Measurements from ENCODE around the gene VDR. TPM values are rescaled to one million over a fixed set of nuclear protein-coding genes. Genes with fewer than 3 reads are reported as not detected.
"Not testable (repeated sequence)": the region's sequence is repeated elsewhere in the genome, so short reads cannot be mapped to it uniquely, and the experiment has no call there.

The VDR gene
- polyA plus RNA-seq, 6 donors from 2014 or later: 0.05 to 0.44 TPM; not detected in 4

DNA sequence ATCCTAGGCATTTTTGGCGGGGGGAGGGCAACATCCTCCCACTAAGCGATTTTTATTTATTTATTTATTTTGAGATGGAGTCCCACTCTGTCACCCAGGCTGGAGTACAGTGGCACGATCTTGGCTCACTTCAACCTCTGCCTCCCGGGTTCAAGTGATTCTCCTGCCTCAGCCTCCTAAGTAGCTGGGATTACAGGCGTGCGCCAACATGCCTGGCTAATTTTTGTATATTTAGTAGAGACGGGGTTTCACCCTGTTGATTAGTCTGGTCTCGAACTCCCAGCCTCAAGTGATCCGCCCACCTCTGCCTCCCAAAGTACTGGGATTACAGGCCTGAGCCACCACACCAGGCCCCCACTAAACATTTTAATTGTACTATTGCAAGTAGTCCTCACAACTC lies 95.3 kb downstream of the VDR start:
- Mint-ChIP-seq H3K27ac (peak overlapping the region; percentile 38 to 99 (median 89)), H3K4me1 (peaks cover 71 to 99% (median 94%) of the 10 kb centered on the region in 3 donors), H3K4me3 (peak overlapping the region in 6 of 8 donors; percentile 22 to 96 (median 89))
- not testable (repeated sequence) for H3K9me3 Mint-ChIP-seq; H3K36me3 Mint-ChIP-seq; ATAC-seq (ENCODE audit: low read depth in 2 of 2); DNase-seq; H3K27me3 Mint-ChIP-seq

DNA sequence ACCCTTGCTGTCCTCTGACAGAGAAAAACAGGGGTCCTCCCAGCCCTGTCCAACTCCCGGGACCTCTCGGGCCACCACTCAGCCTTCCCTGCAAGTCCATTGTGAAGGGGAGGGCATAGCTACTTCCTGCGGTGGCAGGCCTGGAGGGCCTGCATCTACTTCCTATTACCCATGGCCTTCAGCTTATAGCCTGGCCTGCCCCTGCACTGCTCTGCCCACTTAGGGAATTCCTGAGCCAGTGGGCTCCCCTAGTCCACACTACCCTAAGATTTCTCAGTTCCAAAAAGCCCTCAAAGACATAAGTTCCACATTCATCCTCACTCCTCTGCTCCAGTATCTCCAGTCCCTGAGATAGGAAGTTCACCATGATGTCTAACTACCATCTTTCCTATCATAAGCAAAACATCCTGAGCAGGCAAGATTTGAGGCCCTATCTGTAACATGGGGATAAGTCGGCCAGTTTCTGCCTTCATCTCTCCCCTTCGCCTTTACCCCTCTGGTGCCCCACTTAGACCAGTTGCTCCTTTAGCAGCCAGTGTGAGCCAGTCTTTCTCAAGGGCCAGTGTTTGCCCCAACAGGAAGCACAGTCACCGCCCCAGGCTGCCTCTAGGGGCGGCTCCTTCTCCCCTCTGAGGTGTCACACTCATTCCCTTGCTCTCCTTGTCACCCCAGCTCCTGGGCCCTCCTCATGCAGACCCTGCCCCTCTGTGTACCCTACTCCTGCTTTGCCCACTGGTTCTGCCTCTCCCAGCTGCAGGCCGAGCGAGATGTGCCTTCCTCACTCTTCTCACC lies 96.0 kb downstream of the VDR start:
- ATAC-seq (ENCODE audit: low read depth in 2 of 2) (no peak), DNase-seq (no peak)
- peak overlapping the region; percentile 75 to 90 (median 84) for H3K4me3 Mint-ChIP-seq

DNA sequence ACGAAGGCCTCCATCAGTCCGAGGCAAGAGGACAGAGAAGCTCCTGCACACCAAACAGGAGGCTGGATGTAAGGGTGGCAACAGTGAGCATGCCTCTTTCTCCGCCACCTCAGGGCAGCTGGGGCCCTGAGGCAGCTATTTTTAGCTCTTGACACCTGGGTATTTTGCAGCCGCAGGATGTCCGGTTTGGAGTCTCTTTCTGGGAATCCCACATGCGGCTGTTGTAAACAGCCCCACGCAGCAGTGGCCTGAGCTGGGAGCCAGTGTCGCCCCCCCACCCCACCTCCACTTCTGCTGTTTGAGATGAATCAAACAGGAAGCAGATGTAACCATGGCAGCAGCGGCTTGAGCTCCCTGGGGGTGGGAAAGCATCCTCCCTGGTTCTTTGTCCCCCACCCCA lies 96.7 kb downstream of the VDR start:
- Mint-ChIP-seq H3K4me3 (peak overlapping the region; percentile 75 to 90 (median 84)), H3K27me3 (no peaks in the 10 kb centered on the region)
- peak; percentile 74 for DNase-seq

More for the DNA sequence above, 96.0 kb downstream of the VDR start:
- Mint-ChIP-seq H3K4me1 (peaks cover 68 to 99% (median 94%) of the 10 kb centered on the region in 3 donors), H3K36me3 (no peaks in the 10 kb centered on the region), H3K9me3 (no peaks in the 10 kb centered on the region), H3K27ac (peak overlapping the region; percentile 96 to 99 (median 98)), H3K27me3 (no peaks in the 10 kb centered on the region)

DNA sequence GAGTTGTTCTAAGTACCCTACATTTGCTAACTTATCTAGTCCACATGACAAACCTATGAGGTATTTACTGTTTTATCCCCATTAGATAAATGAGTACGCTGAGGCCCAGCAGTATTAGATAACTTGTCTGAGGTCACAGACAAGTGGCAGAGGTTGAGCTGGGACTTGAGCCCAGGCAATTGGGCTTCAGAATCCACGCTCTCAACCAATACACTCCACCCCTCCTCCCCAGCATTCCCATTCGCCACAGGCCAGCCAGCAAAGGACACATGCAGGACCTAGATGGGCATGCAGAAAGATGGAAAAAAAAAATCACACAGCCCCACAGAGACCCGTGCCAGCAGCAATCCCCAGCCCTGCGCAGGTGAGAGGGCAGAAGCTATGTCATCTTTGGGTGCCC lies 97.5 kb downstream of the VDR start:
- DNase-seq (no peak), ATAC-seq (ENCODE audit: low read depth in 2 of 2) (no peak)
- Mint-ChIP-seq H3K4me1 (peaks cover 75 to 99% (median 98%) of the 10 kb centered on the region in 3 donors), H3K27ac (peak overlapping the region; percentile 96 to 99 (median 98)), H3K4me3 (peak overlapping the region in 6 of 8 donors; percentile 76 to 90 (median 84)), H3K36me3 (no peaks in the 10 kb centered on the region), H3K9me3 (no peaks in the 10 kb centered on the region), H3K27me3 (no peaks in the 10 kb centered on the region)

More for the DNA sequence above, 96.7 kb downstream of the VDR start:
- peaks cover 68 to 99% (median 94%) of the 10 kb centered on the region in 3 donors for H3K4me1 Mint-ChIP-seq
- no peaks in the 10 kb centered on the region for H3K36me3 Mint-ChIP-seq
- peak overlapping the region; percentile 96 to 99 (median 98) for H3K27ac Mint-ChIP-seq
- no peaks in the 10 kb centered on the region for H3K9me3 Mint-ChIP-seq
- ATAC-seq (ENCODE audit: low read depth in 2 of 2): peak; percentile 57 to 60

DNA sequence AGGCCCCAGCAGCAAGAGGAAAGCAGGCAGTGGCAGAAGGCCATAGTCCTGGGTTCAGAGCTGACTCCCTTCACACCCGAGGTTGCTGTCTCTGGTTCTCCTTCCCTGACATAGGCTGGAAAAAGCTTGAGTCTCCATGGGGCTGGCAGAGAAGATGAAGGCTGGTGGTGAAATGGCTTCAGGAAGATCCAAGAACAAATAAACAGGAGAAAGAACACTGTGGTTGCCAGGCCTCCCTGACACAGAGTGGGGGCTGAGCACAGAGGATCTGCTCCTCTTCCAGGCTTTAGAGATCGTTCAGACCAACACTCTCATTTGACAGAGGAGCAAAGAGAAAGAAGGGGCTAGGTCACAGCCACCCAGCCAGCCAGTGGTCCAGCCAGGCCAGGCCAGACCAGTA lies 99.4 kb downstream of the VDR start:
- DNase-seq: no peak
- peak overlapping the region; percentile 64 to 99 (median 82) for H3K27ac Mint-ChIP-seq
- H3K4me3 Mint-ChIP-seq: peak overlapping the region in 2 of 8 donors; percentile 6 to 15
- H3K27me3 Mint-ChIP-seq: no peaks in the 10 kb centered on the region
- H3K9me3 Mint-ChIP-seq: no peaks in the 10 kb centered on the region
- no peaks in the 10 kb centered on the region for H3K36me3 Mint-ChIP-seq
- peaks cover 75 to 96% (median 95%) of the 10 kb centered on the region in 3 donors for H3K4me1 Mint-ChIP-seq
- no peak for ATAC-seq (ENCODE audit: low read depth in 2 of 2)

DNA sequence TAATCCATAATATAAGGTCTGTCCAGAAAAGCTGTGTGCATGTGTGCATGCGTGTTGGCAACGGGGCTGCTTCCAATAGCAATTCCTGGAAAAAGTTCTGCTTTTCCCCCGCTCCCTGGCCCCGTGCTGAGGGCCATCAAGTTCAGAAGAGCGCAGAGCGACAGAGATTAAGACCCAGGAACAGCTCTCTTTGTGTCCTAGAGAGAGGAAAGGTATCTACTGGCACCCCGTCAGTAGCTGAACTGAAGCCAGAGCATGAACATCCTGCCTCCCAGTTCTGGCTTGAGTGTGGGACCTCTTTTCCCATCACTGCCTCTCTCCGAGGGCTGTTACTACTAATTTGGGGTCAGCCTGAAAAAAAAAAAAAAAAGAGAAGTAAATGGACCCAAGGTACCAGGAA lies 100.6 kb downstream of the VDR start:
- Mint-ChIP-seq H3K4me1 (peaks cover 74 to 96% (median 95%) of the 10 kb centered on the region in 3 donors), H3K9me3 (no peaks in the 10 kb centered on the region), H3K4me3 (peak overlapping the region in 6 of 8 donors; percentile 25 to 60 (median 37)), H3K27me3 (no peaks in the 10 kb centered on the region), H3K36me3 (no peaks in the 10 kb centered on the region), H3K27ac (peak overlapping the region in 5 of 6 donors; percentile 18 to 99 (median 70))
- ATAC-seq (ENCODE audit: low read depth in 2 of 2) (no peak), DNase-seq (no peak)

DNA sequence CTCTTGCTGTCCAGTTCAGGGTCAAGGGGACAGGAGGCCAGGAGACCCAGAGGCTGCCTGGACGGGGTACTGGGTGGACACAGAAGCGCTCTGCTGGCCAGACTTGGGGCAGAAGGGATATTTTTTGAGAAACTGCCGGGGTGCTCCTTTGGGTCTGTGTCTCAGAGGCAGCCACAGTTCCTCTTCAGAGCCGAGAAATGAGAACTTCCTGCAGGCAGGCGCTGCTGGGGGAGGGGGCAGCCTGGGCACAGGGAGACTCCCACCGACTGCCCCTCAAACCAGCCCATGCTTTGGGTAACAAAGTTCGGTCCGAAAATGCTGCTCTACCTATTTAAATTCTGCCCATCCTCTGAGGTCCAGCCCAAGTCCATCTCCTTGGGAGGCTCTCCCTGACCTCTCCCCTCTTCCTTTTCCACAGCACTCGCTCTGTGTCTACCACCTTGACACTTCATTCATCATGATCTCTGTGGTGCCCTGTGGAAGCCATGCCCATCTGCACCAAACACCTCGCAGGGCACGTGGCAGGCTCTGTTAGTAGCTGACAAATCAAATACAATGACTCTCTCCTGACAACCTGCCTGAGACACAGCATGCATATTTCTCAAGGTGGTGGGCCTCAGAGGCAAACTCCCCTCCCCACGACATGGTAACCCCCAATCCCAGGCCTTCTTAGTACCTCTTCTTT lies 101.5 kb downstream of the VDR start:
- peak overlapping the region; percentile 55 to 99 (median 74) for H3K27ac Mint-ChIP-seq
- no peak for DNase-seq
- peak; percentile 12 to 22 for ATAC-seq (ENCODE audit: low read depth in 2 of 2)
- H3K9me3 Mint-ChIP-seq: no peaks in the 10 kb centered on the region
- H3K4me1 Mint-ChIP-seq: peaks cover 65 to 90% (median 87%) of the 10 kb centered on the region in 3 donors
- no peaks in the 10 kb centered on the region for H3K27me3 Mint-ChIP-seq
- peak overlapping the region in 7 of 8 donors; percentile 30 to 89 (median 66) for H3K4me3 Mint-ChIP-seq
- H3K36me3 Mint-ChIP-seq: no peaks in the 10 kb centered on the region

DNA sequence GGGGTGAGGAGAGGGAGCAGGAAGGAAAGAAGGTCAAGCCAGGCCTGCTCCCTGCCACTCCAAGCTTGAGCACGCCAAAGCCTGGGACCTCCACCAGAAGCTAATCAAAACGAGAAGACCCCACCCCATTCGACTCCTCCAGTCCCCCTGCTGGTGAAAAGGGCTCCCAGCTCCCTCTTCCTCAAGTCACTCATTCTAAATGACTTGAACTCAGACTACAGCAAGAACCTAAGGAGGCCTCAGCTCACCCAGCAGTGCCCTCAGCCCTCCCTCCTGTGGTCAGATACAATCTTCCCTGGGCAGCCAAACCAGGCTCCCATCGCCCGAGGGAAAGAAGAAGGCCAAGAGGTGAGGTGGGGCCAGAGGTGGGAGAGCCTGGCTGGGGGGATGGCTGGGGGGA lies 102.5 kb downstream of the VDR start:
- peaks cover 0 to 6% of the 10 kb centered on the region in 2 donors for H3K36me3 Mint-ChIP-seq
- ATAC-seq (ENCODE audit: low read depth in 2 of 2) (peak in 1 of 2 donors; percentile 32), DNase-seq (no peak)
- H3K27ac Mint-ChIP-seq: peak overlapping the region in 4 of 6 donors; percentile 56 to 99 (median 78)
- H3K27me3 Mint-ChIP-seq: no peaks in the 10 kb centered on the region
- H3K4me3 Mint-ChIP-seq: peak overlapping the region in 6 of 8 donors; percentile 15 to 81 (median 46)
- peaks cover 60 to 84% (median 83%) of the 10 kb centered on the region in 3 donors for H3K4me1 Mint-ChIP-seq
- no peaks in the 10 kb centered on the region for H3K9me3 Mint-ChIP-seq

DNA sequence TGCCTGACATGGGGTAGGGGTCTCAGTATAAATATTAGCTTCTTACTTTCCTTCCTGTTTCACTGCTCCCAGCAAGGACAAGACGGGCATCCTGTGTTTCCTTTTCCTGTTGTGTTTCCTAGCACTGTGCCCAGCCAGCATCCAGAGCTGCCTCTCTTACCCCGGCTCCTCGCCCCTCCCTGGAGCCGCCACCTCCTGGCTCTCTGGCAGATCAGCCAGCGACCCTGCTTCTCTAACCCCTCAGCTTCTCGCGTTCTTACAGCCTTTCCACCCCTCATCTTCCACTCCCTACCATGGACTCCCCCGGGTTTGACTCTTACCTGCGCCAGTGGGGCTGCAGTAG lies 102.9 kb downstream of the VDR start:
- no peaks in the 10 kb centered on the region for H3K27me3 Mint-ChIP-seq
- H3K4me1 Mint-ChIP-seq: peaks cover 58 to 80% (median 79%) of the 10 kb centered on the region in 3 donors
- peak overlapping the region in 5 of 8 donors; percentile 16 to 63 (median 41) for H3K4me3 Mint-ChIP-seq
- DNase-seq (no peak), ATAC-seq (ENCODE audit: low read depth in 2 of 2) (no peak)
- peak overlapping the region in 3 of 6 donors; percentile 29 to 99 (median 56) for H3K27ac Mint-ChIP-seq
- no peaks in the 10 kb centered on the region for H3K9me3 Mint-ChIP-seq
- peaks cover 0 to 8% of the 10 kb centered on the region in 2 donors for H3K36me3 Mint-ChIP-seq

DNA sequence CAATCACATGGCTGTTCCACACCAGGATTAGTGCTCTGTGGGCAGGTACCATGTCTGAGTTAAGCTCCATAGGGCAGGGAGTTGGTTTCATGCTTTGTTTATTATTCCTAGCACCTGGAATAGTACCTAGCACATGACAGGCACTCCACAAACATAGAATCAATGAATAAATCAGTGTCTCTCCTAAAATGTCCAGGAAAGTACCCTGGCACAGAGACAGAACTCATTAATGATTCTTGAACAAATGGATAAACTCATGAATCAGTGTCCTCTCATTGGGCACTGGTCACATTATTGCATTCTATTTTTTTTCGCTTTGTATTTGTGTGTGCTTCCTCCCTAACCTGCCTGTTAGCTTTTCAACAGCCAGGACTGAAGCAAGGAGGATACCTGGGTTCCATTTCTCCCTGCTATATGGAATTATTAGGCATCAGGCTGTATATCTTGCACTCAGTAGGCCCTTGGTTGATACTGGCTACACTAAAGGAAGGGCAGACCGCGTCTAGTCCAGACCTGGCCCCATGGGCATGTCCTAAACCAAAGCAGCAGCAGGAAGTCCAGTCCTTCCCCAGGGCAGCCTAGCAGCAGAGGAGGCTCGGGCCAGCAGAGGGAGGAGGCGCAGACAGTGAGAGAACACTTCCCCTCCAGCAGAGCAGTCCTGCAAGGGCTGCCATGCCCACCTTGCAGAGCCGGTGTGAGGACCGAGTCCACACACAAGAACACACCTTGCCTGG lies 103.5 kb downstream of the VDR start:
- Mint-ChIP-seq H3K4me1 (peaks cover 54 to 74% (median 73%) of the 10 kb centered on the region in 3 donors), H3K9me3 (no peaks in the 10 kb centered on the region), H3K4me3 (peak overlapping the region in 4 of 8 donors; percentile 30 to 63 (median 47)), H3K27ac (peak overlapping the region in 5 of 6 donors; percentile 25 to 99 (median 59)), H3K27me3 (no peaks in the 10 kb centered on the region), H3K36me3 (peaks cover 0 to 8% of the 10 kb centered on the region in 2 donors)
- ATAC-seq (ENCODE audit: low read depth in 2 of 2): peak; percentile 34 to 38
- DNase-seq: no peak

DNA sequence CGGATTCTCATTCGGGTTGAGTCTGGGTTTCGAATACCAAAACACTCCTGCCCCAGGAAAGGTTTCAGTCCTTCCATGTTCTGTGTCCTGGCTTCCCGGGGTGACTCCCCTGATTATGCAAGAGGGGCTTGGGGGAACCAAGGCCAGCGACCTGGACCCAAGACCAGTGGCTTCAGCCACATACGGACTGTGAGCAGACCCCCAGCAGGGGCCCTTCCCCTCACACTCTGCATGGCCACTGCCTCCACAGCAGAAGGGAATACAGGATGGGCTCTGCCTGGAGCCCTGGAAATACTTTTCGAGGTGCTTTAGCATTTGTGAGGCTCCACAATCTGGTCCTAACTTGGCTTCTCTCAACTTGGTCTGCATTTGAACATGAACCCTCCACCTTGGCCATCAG lies 104.2 kb downstream of the VDR start:
- Mint-ChIP-seq H3K36me3 (peaks cover 0 to 8% of the 10 kb centered on the region in 2 donors), H3K27me3 (no peaks in the 10 kb centered on the region), H3K4me1 (peaks cover 53 to 67% (median 66%) of the 10 kb centered on the region in 3 donors), H3K4me3 (no peak overlapping the region), H3K9me3 (no peaks in the 10 kb centered on the region), H3K27ac (no peak overlapping the region)
- no peak for ATAC-seq (ENCODE audit: low read depth in 2 of 2)
- DNase-seq: no peak

DNA sequence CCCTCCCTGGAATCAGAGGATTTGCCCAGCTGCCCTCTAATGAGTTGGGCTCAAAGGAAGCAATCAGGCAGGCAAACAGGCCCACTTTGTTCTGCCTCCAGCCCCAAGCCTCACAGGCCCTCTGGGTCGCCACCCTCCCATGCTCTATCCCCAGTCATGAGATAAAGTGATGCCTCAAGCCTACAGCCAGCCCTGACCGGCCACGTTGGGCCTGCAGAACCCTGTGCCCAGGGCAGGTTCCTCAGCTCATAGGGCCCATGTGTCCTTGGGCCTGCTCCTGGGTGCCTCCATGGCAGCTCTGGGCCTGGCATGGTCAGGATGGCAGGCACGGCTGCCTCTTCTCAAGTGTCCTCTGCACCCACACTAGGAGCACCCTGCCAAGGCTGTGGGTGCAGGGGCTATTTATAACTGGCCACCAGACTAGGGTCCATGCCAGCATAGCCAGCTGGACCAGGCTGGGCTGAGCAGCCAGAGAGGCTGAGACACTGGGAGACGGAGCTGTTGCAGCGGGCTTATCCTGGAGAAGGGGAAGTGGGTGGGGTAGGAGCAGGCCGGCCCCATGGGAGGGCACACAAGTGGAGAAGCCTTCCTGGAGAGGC lies 105.3 kb downstream of the VDR start:
- Mint-ChIP-seq H3K36me3 (peaks cover 0 to 8% of the 10 kb centered on the region in 2 donors), H3K4me1 (peaks cover 45 to 56% (median 55%) of the 10 kb centered on the region in 3 donors)

More for the DNA sequence above, 105.3 kb downstream of the VDR start:
- Mint-ChIP-seq H3K9me3 (no peaks in the 10 kb centered on the region), H3K27ac (no peak overlapping the region), H3K4me3 (peak overlapping the region in 1 of 8 donors; percentile 30), H3K27me3 (no peaks in the 10 kb centered on the region)
- DNase-seq (no peak), ATAC-seq (ENCODE audit: low read depth in 2 of 2) (no peak)

Data from naive B cell (primary cell).